Astrocyte of the cerebellum (primary cell): ENCODE measurements around the gene EPN1.

Experiments used
- DNase-seq: peaks from one replicate; pipeline ENCODE4 v3.0.0-alpha.2; 2011; ENCODE audit warnings: low read depth
- H3K4me3 ChIP-seq: 2 replicates; pipeline ENCODE4 v1.5.1; 2011; ENCODE audit warnings: mild to moderate bottlenecking, low read depth, low read length, moderate library complexity
- CTCF ChIP-seq: IDR thresholded peaks from 2 replicates; pipeline ENCODE4 v1.5.1; 2012; ENCODE audit warnings: low read length, low read depth, moderate library complexity, mild to moderate bottlenecking; ENCODE audit errors: missing control alignments
- in situ Hi-C: cut with HindIII; loops from 2 replicates; pipeline ENCODE4 v1.10.0; 2017; ENCODE audit warnings: low sequenced_read_pairs

EPN1 gene

DNA sequence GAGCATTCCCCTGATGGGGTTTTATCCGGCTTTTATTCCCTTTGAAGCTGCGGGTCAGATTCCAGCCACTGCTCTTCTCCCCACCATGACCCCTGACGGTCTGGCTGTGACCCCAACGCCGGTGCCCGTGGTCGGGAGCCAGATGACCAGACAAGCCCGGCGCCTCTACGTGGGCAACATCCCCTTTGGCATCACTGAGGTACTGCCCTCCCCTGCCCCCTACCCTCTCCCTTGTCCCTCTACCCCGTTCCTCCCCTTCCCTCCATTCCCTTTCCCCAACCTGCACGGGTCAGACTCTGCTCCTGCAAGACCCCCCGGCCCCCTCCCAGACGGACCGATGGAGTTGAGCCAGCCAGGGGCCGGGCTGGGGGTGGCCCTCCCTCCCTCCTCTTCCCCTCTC, 14.0 kb upstream of the EPN1 start:
- no peak for TF ChIP-seq CTCF
- H3K4me3 ChIP-seq, result no peak overlapping the region
- in situ Hi-C loops, result no loop called here
- DNase-seq, result no peak

DNA sequence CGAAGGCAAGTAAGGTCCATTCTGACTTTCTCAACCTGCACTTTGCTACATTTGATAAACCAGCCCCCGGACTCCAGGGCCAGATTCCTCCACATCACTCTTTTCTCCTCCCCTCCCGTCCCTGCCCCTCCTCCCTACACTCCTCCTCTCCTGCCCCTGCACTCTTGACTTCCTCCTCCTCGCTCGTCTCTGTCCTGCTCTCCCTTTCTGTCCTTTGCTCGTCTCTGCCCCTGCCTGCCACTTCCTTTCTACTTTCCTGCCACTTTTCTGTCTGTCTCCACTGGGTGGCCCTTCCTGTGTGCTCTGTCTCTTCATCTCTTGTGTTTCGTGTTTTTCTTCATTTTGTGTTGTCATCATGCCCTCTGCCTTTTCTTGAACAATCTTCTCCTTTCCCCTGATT, 13.2 kb upstream of the EPN1 start:
- no peak for DNase-seq
- in situ Hi-C loops, result no loop called here
- TF ChIP-seq CTCF, result no peak
- no peak overlapping the region for H3K4me3 ChIP-seq

- no peak for DNase-seq
- H3K4me3 ChIP-seq, result no peak overlapping the region
- in situ Hi-C loops, result no loop called here
Measured at GRCh38 chr19:55663846-55664536, 11.0 kb upstream of the EPN1 start.

DNA sequence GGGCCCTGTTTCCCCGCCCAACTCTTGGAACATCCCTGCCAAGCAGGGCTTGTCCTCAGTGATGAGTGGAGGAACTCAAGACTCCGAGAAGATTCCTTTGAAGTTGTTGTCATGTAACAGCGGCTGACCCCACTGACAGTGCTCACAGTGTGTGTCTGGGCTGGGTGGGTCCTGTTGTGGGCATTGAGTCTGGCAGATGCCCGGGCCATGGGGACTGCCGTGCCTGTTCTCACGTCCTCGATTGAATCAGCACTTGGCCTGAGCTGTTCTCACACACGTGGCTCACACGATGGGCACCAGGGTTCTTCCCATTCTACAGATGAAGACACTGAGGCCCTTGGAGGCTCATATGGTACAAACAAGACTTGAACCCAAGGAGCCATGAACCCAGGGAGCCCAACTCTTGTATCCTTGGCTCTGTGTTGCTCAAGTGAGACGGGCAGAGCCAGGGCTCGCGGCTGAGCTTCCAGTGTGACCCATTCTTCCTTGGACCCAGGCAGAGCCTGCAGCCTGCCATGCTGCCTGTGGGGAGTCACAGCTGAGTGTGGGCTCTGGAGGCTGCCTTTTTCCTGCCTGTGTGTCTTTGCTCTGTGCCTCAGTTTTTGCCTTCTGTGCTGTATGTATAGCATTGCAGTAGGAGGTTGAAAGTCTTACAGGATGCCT, 8.6 kb upstream of the EPN1 start:
- DNase-seq, result no peak
- in situ Hi-C loops, result no loop called here
- no peak overlapping the region for H3K4me3 ChIP-seq
- TF ChIP-seq CTCF, result no peak

More at GRCh38 chr19:55663846-55664536, 11.0 kb upstream of the EPN1 start:
- TF ChIP-seq CTCF, result no peak

DNA sequence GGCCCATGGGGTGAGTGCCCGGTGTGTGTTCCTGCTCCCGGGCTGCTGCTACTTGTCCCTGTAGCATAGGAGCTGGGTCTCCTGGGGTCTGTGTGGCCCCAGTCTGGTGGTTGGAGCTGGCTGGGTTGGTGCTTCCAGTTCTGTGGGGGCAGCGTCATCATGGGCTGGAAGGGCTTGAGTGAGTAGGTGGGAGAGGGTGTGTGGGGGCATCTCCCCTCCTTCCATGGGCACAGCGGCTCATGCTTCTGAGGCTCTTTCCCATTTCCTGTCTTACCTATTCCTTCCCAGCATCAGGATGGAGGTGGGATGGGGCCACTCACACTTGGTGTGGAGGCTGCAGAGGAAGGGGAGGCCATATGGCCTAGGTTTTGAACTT, 8.0 kb upstream of the EPN1 start:
- in situ Hi-C loops, result no loop called here
- no peak for TF ChIP-seq CTCF
- DNase-seq, result no peak

GRCh38 chr19:55667511-55667910, 7.5 kb upstream of the EPN1 start:
- no peak for TF ChIP-seq CTCF
- in situ Hi-C loops, result no loop called here
- H3K4me3 ChIP-seq, result no peak overlapping the region
- DNase-seq, result no peak

More for the DNA sequence above, 8.0 kb upstream of the EPN1 start:
- no peak overlapping the region for H3K4me3 ChIP-seq
